NCI-H82 (cell line): ENCODE data around the gene GIGYF2.

Source experiments
- DNase-seq: peaks from one replicate; lab custom pipeline; 2025; lab: John Stamatoyannopoulos, UW

The GIGYF2 gene

GRCh38 chr2:232863996-232864395 is 166.9 kb downstream of the GIGYF2 start:
- DNase-seq = no peak

DNA sequence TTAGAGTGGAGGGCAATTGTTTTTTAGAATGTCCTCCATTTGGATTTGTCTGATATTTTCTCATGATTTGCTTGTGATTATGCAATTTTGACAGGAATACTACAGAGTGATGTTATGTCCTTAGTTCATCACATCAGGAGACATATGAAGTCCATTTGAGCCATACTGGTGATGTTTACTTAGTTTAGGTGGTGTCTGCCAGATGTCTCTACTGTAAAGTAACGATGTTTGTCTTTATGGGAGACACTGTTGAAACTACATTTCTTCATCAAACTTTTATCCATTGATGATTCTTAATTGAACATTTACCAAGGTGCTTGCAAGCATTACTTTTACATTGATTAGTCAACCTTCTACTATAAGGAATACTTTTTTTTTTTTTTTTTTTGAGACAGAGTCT is 168.0 kb downstream of the GIGYF2 start:
- DNase-seq = no peak

- DNase-seq = no peak
Measured at GRCh38 chr2:232866104-232866503, 169.0 kb downstream of the GIGYF2 start.

- peak; percentile 21 for DNase-seq
Measured at GRCh38 chr2:232869138-232870017, 172.2 kb downstream of the GIGYF2 start.

GRCh38 chr2:232870018-232870765 is 173.1 kb downstream of the GIGYF2 start, which contains the start of gene SNORC:
TSS of gene SNORC (plus strand) at chr2:232870264. CDS start at chr2:232870342, 78 bp downstream.
- DNase-seq = no peak

GRCh38 chr2:232870766-232871371 is 173.7 kb downstream of the GIGYF2 start:
- DNase-seq = no peak

DNA sequence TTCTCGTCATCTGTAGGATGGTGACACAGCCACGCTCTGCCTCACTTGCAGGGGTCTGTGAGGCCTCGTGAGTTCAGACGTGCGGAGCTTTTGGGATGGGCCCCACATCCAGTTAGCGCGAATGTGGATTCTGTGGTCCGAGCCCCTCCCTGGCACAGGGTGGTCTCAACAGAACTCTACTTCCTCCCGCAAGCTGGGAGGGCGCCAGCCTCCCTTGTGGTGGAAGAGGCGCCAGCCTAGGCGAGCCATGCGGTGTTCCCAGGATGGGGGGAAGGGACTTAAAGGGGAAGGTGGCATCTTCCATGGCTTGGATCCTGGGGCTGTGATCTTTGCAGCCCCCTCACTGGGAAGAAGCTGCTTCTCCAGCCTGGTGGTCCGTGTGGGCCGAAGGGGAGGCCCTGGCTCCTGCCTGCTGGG is 174.3 kb downstream of the GIGYF2 start:
- no peak for DNase-seq

DNA sequence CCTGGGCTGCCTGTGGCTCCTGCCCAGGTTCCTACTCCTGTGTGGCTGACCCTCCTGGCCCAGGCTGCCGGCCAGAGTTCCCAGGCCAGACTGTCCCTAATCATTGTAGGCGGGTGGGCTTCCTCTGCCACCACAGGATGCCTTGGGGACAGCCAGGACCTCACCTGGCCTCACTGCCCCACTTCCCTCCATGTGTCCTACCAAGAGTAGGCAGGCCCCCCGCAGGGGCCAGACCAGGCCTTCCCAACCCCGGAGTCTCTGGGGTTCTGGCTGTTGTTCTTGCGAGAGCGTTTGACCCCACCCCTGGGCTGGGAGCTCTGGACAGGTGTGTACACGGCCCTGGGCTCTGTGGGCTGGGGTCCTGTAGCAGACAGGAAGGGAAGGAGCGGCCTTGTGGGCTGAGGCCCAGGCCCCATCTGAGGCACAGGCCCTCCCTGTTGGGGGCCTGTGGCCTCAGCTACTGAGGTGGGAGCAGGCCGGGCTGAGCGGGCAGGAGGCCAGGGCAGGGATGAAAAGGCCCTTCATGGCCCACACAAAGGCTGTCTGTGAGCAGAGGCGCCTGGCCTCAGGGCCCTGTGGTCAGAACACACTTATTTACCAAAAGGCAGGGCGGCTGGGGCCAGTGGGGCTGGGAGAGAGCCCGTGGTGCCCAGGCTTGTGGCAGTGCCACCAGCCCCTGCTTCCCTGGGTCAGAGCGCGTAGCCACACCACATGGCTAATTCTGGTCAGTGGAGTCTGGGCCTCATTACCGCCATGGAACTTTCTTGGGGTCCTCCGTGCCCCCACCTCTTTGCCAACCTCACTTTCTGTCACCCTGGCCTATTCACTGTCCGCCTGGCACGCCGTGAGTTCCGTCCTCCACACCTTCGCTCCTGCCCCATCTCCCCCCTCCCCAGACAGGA is 175.0 kb downstream of the GIGYF2 start:
- DNase-seq = no peak

DNA sequence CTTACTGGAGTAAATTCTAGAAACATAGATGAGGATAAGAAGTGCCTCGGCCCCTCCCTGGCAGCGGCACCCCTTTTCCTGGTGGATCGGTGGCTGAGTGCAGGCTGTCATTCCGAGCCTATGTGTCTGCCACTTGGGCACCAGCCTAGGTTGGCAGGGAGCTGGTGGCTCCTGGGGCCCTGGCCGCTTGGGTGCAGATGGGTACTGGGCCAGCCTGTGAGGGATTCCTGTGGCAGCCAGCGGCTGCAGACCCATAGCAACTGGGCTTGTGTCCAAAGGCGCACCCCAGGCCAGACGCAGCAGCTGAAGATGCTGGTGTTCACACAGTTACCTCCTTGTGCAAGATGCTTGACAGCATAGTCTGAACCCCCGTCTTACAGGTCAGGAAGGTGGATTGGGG is 175.7 kb downstream of the GIGYF2 start:
- no peak for DNase-seq

DNA sequence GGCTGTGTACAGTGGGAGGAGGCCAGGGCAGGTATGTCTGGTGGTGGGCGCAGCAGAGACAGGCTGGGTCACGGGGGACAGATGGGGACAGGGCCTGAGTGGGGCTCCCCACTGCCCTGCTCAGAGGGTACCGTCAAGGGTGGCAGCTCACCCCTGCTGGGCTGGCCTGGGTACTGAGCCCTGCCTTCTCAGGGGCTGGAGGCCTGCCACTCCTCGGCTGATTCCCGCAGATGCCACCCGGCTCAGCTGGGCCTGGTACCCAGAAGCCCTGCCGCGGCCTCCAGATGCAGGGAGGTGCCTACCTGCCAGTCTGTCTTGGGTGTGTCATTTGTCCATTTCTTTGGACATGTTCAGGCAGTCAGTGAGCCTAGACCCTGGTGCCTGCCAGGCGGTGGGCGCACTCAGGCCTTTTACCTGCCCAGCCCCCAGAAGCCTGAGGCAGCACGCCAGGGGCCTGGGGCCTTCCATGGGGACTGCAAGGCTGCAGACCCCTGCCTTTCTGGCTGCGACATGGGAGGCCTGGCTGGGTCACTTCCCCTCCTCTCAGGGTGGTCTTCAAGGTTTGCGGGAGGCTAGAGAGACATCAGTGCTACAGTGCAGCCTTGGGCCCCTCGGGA is 176.3 kb downstream of the GIGYF2 start:
- DNase-seq = no peak

DNA sequence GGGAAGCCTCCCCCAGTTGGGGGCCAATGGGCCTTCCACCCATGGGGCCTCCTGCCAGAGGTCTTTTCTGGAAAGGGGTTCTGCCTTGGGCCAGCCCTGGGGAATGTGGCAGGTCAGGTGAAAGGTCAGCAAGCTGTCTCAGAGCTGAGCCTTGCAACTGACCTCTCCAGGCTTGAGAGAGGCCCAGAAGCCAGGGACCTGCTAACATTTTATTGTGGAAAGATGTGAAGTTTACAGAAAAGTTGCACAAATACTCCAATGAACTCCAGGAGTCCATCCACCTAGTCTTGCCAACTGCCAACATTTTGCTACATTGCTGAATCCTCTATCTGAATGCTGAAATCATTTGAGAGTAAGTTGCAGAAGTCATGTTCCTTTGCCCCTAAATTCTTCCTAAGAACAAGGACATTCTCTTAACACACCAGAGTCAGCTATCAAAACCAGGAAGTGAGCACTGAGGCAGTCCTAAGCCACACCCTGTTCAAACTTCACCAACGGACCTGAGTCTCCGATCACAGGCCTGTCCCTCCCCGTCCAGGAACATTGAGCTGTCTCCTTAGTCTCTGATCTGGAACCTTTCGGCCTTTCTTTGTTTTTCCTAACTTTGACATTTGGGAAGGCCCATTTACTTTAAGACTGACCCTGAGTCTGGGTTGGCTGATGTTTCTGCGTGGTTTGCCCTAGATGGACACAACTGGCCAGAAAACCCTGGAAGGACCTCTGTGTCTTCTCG is 176.9 kb downstream of the GIGYF2 start:
- DNase-seq = no peak

GRCh38 chr2:232874677-232875223 is 177.6 kb downstream of the GIGYF2 start:
- DNase-seq = no peak

- peak; percentile 53 for DNase-seq
Measured at GRCh38 chr2:232875256-232876121, 178.4 kb downstream of the GIGYF2 start.

- peak; percentile 80 for DNase-seq
Measured at GRCh38 chr2:232876161-232876977, 179.2 kb downstream of the GIGYF2 start.

DNA sequence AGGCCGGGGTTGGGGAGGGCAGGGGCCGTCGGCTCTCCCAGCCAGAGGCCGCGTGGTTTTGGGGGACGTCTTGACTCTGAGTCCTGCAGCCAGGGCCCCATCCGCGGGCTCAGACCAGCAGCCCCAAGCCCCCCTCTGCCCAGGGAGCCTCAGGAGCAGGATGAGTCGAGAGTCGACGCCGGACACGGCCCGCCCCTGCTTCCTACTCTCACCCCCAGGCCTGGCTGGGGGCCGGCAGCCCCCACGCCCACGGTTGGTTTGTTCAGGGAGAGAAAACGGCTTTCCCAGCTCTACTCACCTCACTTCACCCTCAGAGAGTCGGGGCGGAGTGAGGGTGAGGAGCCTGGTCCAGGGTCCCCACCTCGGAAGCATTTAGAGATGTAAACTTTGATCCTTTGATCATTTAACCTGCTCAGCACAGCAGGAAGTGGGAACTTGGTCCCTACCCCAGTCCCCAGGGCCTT is 179.9 kb downstream of the GIGYF2 start:
- no peak for DNase-seq

DNA sequence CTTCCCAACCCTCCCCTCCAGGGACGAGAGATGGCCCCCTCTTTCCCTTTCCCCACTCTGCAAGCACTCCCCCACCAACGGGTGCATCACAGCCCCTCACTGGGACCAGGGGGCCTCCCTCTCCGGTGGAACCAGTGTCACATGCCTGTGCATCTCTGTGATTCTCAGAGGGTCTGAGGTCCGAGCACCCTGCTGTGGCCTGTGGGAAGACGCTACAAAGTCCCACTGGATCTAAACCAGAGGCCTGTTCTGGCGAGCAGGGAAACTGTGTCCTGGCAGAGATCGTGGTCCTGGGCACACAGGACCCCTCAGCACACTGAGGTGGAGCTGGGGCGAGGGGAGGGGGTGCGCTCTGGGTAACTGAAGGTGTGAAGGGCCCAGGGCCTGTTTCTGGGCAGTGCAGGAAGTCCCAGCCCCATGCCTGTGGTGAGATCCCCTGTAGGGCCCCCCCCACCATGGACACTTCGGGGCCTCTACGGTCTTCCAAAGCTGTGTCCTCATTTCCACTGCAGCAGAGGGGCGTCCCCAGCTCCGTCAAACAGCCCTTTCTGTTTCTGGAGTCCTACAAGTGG is 180.9 kb downstream of the GIGYF2 start:
- DNase-seq = no peak

- no peak for DNase-seq
Measured at GRCh38 chr2:232878855-232879617, 181.9 kb downstream of the GIGYF2 start.
